Vagina (tissue), 2 donors: Measurements from ENCODE around the gene WNK3. TPM values are rescaled to one million over a fixed set of nuclear protein-coding genes. Genes with fewer than 3 reads are reported as not detected.
"Not testable (repeated sequence)": the region's sequence is repeated elsewhere in the genome, so short reads cannot be mapped to it uniquely, and the experiment has no call there.

Experiments used
- DNase-seq, 2 donors: peaks; one replicate each; pipeline ENCODE4 v3.0.0-alpha.2; 2017; ENCODE audit errors: extremely low spot score in 2 of 2
- H3K27ac ChIP-seq: fragments of 200-600 bp; sonication (generic); one replicate; pipeline ENCODE4 v1.5.1; 2019
- H3K27me3 ChIP-seq: fragments of 200-600 bp; sonication (generic); one replicate; pipeline ENCODE4 v1.5.1; 2019
- H3K36me3 ChIP-seq, 2 donors: fragments of 200-600 bp; sonication (generic); one replicate each; pipeline ENCODE4 v1.5.1; 2017 to 2019
- H3K4me1 ChIP-seq: fragments of 200-600 bp; sonication (generic); one replicate; pipeline ENCODE4 v1.5.1; 2019
- H3K4me3 ChIP-seq, 2 donors: fragments of 200-600 bp; sonication (generic); 1 replicate in 1 of 2; 2 replicates in 1 of 2; pipeline ENCODE4 v1.5.1; 2016 to 2019
- H3K9me3 ChIP-seq: fragments of 200-600 bp; sonication (generic); one replicate; pipeline ENCODE4 v1.5.1; 2019
- CTCF ChIP-seq, 3 experiments: fragments of 450-650 bp in 2 of 3; fragments of 200-600 bp in 1 of 3; sonication (generic) in 1 of 3; IDR thresholded peaks; one replicate each; pipeline ENCODE4 v1.5.1; 2017 to 2019; ENCODE audit warnings: antibody characterized with exemption in 3 of 3, mild to moderate bottlenecking in 2 of 3, moderate library complexity in 2 of 3
- POLR2A ChIP-seq, 2 donors: fragments of 450-650 bp; IDR thresholded peaks; one replicate each; pipeline ENCODE4 v1.6.1; 2017; ENCODE audit warnings: antibody characterized with exemption in 2 of 2, mild to moderate bottlenecking in 2 of 2, moderate library complexity in 2 of 2
- POLR2AphosphoS5 ChIP-seq, 2 donors: sonication (generic); formaldehyde crosslinking; IDR thresholded peaks; one replicate each; pipeline ENCODE4 v1.9.0; 2017; ENCODE audit warnings: antibody characterized with exemption in 2 of 2, mild to moderate bottlenecking in 2 of 2, low read depth in 1 of 2; ENCODE audit not compliant: insufficient read depth in 1 of 2
- intact Hi-C: fragments of 100-400 bp; cut with DNase I; formaldehyde crosslinking; loops from one replicate; pipeline ENCODE4 v1.15.1; 2023
- total RNA-seq: library from RNA; depleted of rRNA; stranded (reverse); fragments of >200 nt; gene quantifications from one replicate; pipeline ENCODE4 v1.2.3, GENCODE V29; 2016

WNK3 gene
- 2.0 TPM for total RNA-seq

GRCh38 chrX:54357414-54358377 lies at the start of gene WNK3:
Gene WNK3, minus strand, starts transcription at chrX:54358046.
- DNase-seq, result no peak
- no peaks in the 10 kb centered on the region for H3K4me1 ChIP-seq
- H3K27ac ChIP-seq, result peak within 1 kb of the TSS; percentile 40
- intact Hi-C loops, result no loop called here
- no peaks in the 10 kb centered on the region for H3K27me3 ChIP-seq
- H3K4me3 ChIP-seq, result peak within 1 kb of the TSS; percentile 40 to 52
- TF ChIP-seq POLR2AphosphoS5 (IDR thresholded peaks at IDR 0.05; ENCODE audit: insufficient read depth in 1 of 2, low read depth in 1 of 2) (peak in 1 of 2 donors; percentile 49), CTCF (IDR thresholded peaks at IDR 0.05) (no peak), POLR2A (IDR thresholded peaks at IDR 0.05) (no peak)
- H3K9me3 ChIP-seq, result no peaks in the 10 kb centered on the region
- H3K36me3 ChIP-seq, result no peaks in the 10 kb centered on the region

- no peaks in the 10 kb centered on the region for H3K9me3 ChIP-seq
- no peaks in the 10 kb centered on the region for H3K27me3 ChIP-seq
- H3K36me3 ChIP-seq, result no peaks in the 10 kb centered on the region
- intact Hi-C loops, result no loop called here
- TF ChIP-seq POLR2A (IDR thresholded peaks at IDR 0.05) (no peak), CTCF (IDR thresholded peaks at IDR 0.05) (no peak)
- H3K4me1 ChIP-seq, result no peaks in the 10 kb centered on the region
- no peak overlapping the region for H3K4me3 ChIP-seq
- DNase-seq, result no peak
- H3K27ac ChIP-seq, result no peak overlapping the region
These were observed 49.4 kb upstream of the WNK3 start for GRCh38 chrX:54407266-54407665.

- TF ChIP-seq POLR2A (IDR thresholded peaks at IDR 0.05), result no peak
- TF ChIP-seq POLR2AphosphoS5 (IDR thresholded peaks at IDR 0.05; ENCODE audit: insufficient read depth in 1 of 2, low read depth in 1 of 2), result no peak
- no peak for TF ChIP-seq CTCF (IDR thresholded peaks at IDR 0.05)
- DNase-seq, result no peak
- intact Hi-C loops, result no loop called here
- no peaks in the 10 kb centered on the region for H3K4me1 ChIP-seq
- H3K27me3 ChIP-seq, result no peaks in the 10 kb centered on the region
- H3K9me3 ChIP-seq, result no peaks in the 10 kb centered on the region
- H3K27ac ChIP-seq, result no peak overlapping the region
- no peaks in the 10 kb centered on the region for H3K36me3 ChIP-seq
- no peak overlapping the region for H3K4me3 ChIP-seq
These were observed 39.3 kb upstream of the WNK3 start for GRCh38 chrX:54397113-54397512.

GRCh38 chrX:54386314-54386713 lies 28.5 kb upstream of the WNK3 start:
- no peak for DNase-seq
- Histone ChIP-seq H3K27me3 (no peaks in the 10 kb centered on the region), H3K4me3 (no peak overlapping the region), H3K4me1 (no peaks in the 10 kb centered on the region), H3K9me3 (no peaks in the 10 kb centered on the region), H3K36me3 (no peaks in the 10 kb centered on the region), H3K27ac (no peak overlapping the region)
- intact Hi-C loops, result no loop called here
- TF ChIP-seq POLR2A (IDR thresholded peaks at IDR 0.05) (no peak), POLR2AphosphoS5 (IDR thresholded peaks at IDR 0.05; ENCODE audit: insufficient read depth in 1 of 2, low read depth in 1 of 2) (no peak), CTCF (IDR thresholded peaks at IDR 0.05) (no peak)

GRCh38 chrX:54384661-54385060 lies 26.8 kb upstream of the WNK3 start:
- H3K4me1 ChIP-seq, H3K9me3 ChIP-seq, H3K27ac ChIP-seq, DNase-seq, H3K27me3 ChIP-seq, H3K4me3 ChIP-seq, H3K36me3 ChIP-seq: not testable (repeated sequence)
- intact Hi-C loops, result loop anchor here (5.0 kb wide), 1 partner anchor 523 kb away; no protein-coding TSS in a partner anchor
